Activated CD4-positive, alpha-beta T cell treated with anti-CD3 and anti-CD28 coated beads, Interleukin-2, amount 50 U/mL, for 4 hours (primary cell): Measurements from ENCODE around the gene TAF1C.
A peak's percentile ranks its signal among the peaks of the same experiment; 100 is the strongest.

Experiments used
- DNase-seq, 2 experiments: peaks; one replicate each; pipeline ENCODE4 v3.0.0-alpha.2; 2020

Gene TAF1C

GRCh38 chr16:84153660-84154214, 33.1 kb downstream of the TAF1C start:
- no peak for DNase-seq

GRCh38 chr16:84150926-84151325, 35.9 kb downstream of the TAF1C start:
- no peak for DNase-seq

- peak; percentile 90 for DNase-seq
Measured at GRCh38 chr16:84144859-84145639, 41.8 kb downstream of the TAF1C start, which contains the start of the genes DNAAF1 and HSDL1. DNAAF1 (plus strand) TSS chr16:84145308; CDS start chr16:84145441, 133 bp downstream. HSDL1 (minus strand) TSS chr16:84145177; CDS start chr16:84131321, 13,856 bp downstream.

GRCh38 chr16:84144209-84144858, 42.5 kb downstream of the TAF1C start:
- DNase-seq: peak; percentile 6 to 18

- no peak for DNase-seq
Measured at GRCh38 chr16:84143784-84144199, 43.1 kb downstream of the TAF1C start.

GRCh38 chr16:84143081-84143480, 43.8 kb downstream of the TAF1C start:
- DNase-seq: no peak

- DNase-seq: peak in 1 of 2 experiments; percentile 7
Measured at GRCh38 chr16:84141143-84141670, 45.6 kb downstream of the TAF1C start.

- no peak for DNase-seq
Measured at GRCh38 chr16:84139628-84140258, 47.1 kb downstream of the TAF1C start.

- DNase-seq: no peak
Measured at GRCh38 chr16:84138824-84139627, 47.8 kb downstream of the TAF1C start.

- DNase-seq: no peak
Measured at GRCh38 chr16:84138500-84138823, 48.4 kb downstream of the TAF1C start.

GRCh38 chr16:84137769-84138357, 49.0 kb downstream of the TAF1C start:
- DNase-seq: no peak

- no peak for DNase-seq
Measured at GRCh38 chr16:84137287-84137686, 49.6 kb downstream of the TAF1C start.

GRCh38 chr16:84136331-84137125, 50.3 kb downstream of the TAF1C start:
- DNase-seq: no peak

GRCh38 chr16:84132527-84133285, 54.2 kb downstream of the TAF1C start:
- no peak for DNase-seq

GRCh38 chr16:84131117-84131516, 55.7 kb downstream of the TAF1C start:
- no peak for DNase-seq
